Neural cell (in vitro differentiated cells): ENCODE results near the gene FRMD4A. TPM values are rescaled to one million over a fixed set of nuclear protein-coding genes. Genes with fewer than 3 reads are reported as not detected.

Experiments used
- H2AFZ ChIP-seq: fragments of 200-600, 300-800 bp; sonication (generic), shearing (Covaris generic); 2 replicates; pipeline ENCODE4 v1.6.0; 2014; ENCODE audit warnings: low read depth, mild to moderate bottlenecking, antibody characterized with exemption, low read length, moderate library complexity
- H3F3A ChIP-seq: fragments of 200-600 bp; shearing (Covaris generic); 2 replicates; pipeline ENCODE4 v1.6.1; 2016; ENCODE audit warnings: mild to moderate bottlenecking, moderate library complexity, mixed read lengths, antibody characterized with exemption, low read length; ENCODE audit not compliant: insufficient read depth, poor library complexity, severe bottlenecking
- H3K27ac ChIP-seq: fragments of 200-600, 300-800 bp; sonication (generic), shearing (Covaris generic); 2 replicates; pipeline ENCODE4 v1.5.1; 2014; ENCODE audit warnings: mild to moderate bottlenecking, low read length, moderate library complexity
- H3K27me3 ChIP-seq: fragments of 300-800, 200-600 bp; sonication (generic), shearing (Covaris generic); 2 replicates; pipeline ENCODE4 v1.6.0; 2014; ENCODE audit warnings: mild to moderate bottlenecking, low read depth, low read length, moderate library complexity; ENCODE audit not compliant: insufficient read depth
- H3K36me3 ChIP-seq: fragments of 300-800, 200-600 bp; sonication (generic), shearing (Covaris generic); 2 replicates; pipeline ENCODE4 v1.5.1; 2014; ENCODE audit warnings: mild to moderate bottlenecking, antibody characterized with exemption, low read length, moderate library complexity; ENCODE audit not compliant: insufficient read depth
- H3K4me2 ChIP-seq: fragments of 300-800, 200-600 bp; sonication (generic), shearing (Covaris generic); 2 replicates; pipeline ENCODE4 v1.6.0; 2014; ENCODE audit warnings: mild to moderate bottlenecking, low read length
- H3K4me3 ChIP-seq: fragments of 300-800, 200-600 bp; sonication (generic), shearing (Covaris generic); 2 replicates; pipeline ENCODE4 v1.5.1; 2014; ENCODE audit warnings: mild to moderate bottlenecking, low read length, moderate library complexity
- H3K79me2 ChIP-seq: fragments of 200-600 bp; shearing (Covaris generic); replicated peaks from 2 replicates; pipeline ENCODE4 v1.6.0; 2014; ENCODE audit warnings: mild to moderate bottlenecking, low read length, moderate library complexity; ENCODE audit not compliant: insufficient read depth
- H3K9ac ChIP-seq: fragments of 300-800, 200-600 bp; sonication (generic), shearing (Covaris generic); 2 replicates; pipeline ENCODE4 v1.6.1; 2016; ENCODE audit warnings: mild to moderate bottlenecking, low read length, mixed read lengths
- H3K9me2 ChIP-seq: fragments of 200-600 bp; shearing (Covaris generic); 2 replicates; pipeline ENCODE4 v1.6.1; 2016; ENCODE audit warnings: mild to moderate bottlenecking, low read length, mixed read lengths; ENCODE audit not compliant: insufficient read depth
- H3K9me3 ChIP-seq: fragments of 200-600, 300-800 bp; sonication (generic), shearing (Covaris generic); 2 replicates; pipeline ENCODE4 v1.6.1; 2016; ENCODE audit warnings: mild to moderate bottlenecking, mixed run types, low read length, moderate library complexity, mixed read lengths
- H4K20me1 ChIP-seq: fragments of 200-600 bp; shearing (Covaris generic); 2 replicates; pipeline ENCODE4 v1.6.1; 2016; ENCODE audit warnings: mild to moderate bottlenecking, mixed run types; ENCODE audit not compliant: insufficient read depth
- EP300 ChIP-seq: fragments of 450-650 bp; conservative IDR thresholded peaks from 2 replicates; pipeline ENCODE4 v1.6.1; 2014; ENCODE audit warnings: antibody characterized with exemption, mild to moderate bottlenecking, moderate library complexity; ENCODE audit not compliant: poor library complexity, severe bottlenecking
- EZH2 ChIP-seq: fragments of 200-600, 300-800 bp; shearing (Covaris generic), sonication (generic); IDR thresholded peaks from 2 replicates; pipeline ENCODE4 v1.6.1; 2014; ENCODE audit warnings: antibody characterized with exemption, low read length, borderline replicate concordance, mild to moderate bottlenecking; ENCODE audit not compliant: insufficient read depth, poor library complexity, severe bottlenecking
- MXI1 ChIP-seq: fragments of 450-650 bp; conservative IDR thresholded peaks from 2 replicates; pipeline ENCODE4 v1.6.1; 2014; ENCODE audit warnings: antibody characterized with exemption, mild to moderate bottlenecking; ENCODE audit not compliant: poor library complexity, severe bottlenecking
- POLR2AphosphoS5 ChIP-seq: IDR thresholded peaks from 2 replicates; pipeline ENCODE4 v1.6.1; 2012
- RAD21 ChIP-seq: fragments of 450-650 bp; conservative IDR thresholded peaks from 2 replicates; pipeline ENCODE4 v1.6.1; 2014; ENCODE audit warnings: antibody characterized with exemption, mild to moderate bottlenecking, moderate library complexity
- SMC3 ChIP-seq: fragments of 450-650 bp; conservative IDR thresholded peaks from 2 replicates; pipeline ENCODE4 v1.6.1; 2014; ENCODE audit warnings: antibody characterized with exemption, mild to moderate bottlenecking, moderate library complexity; ENCODE audit not compliant: poor library complexity
- TAF1 ChIP-seq: IDR thresholded peaks from 2 replicates; pipeline ENCODE4 v1.6.1; 2012; ENCODE audit warnings: low read depth
- polyA plus RNA-seq: library from polyadenylated mRNA; depleted of rRNA; stranded (reverse); fragments of >200 nt; gene quantifications from 2 replicates; pipeline ENCODE4 v1.2.3, GENCODE V29; 2014
- TF ChIP-seq, protein P1 (sequence below): fragments of 450-650 bp; IDR thresholded peaks from 2 replicates; pipeline ENCODE4 v1.5.1; 2014; ENCODE audit warnings: antibody characterized with exemption, mild to moderate bottlenecking, moderate library complexity; ENCODE audit not compliant: poor library complexity, severe bottlenecking
- TF ChIP-seq, protein P2 (sequence below): IDR thresholded peaks from 2 replicates; pipeline ENCODE4 v1.6.1; 2012; ENCODE audit warnings: borderline replicate concordance

Gene FRMD4A
- polyA plus RNA-seq, 1 donor from 2014 or later: 36.5 TPM

GRCh38 chr10:13809427-13809826 is 521.3 kb downstream of the FRMD4A start:
- H3K79me2 ChIP-seq: no peaks in the 10 kb centered on the region
- no peaks in the 10 kb centered on the region for H4K20me1 ChIP-seq
- H3K9me3 ChIP-seq: no peaks in the 10 kb centered on the region
- no peaks in the 10 kb centered on the region for H3K36me3 ChIP-seq
- H2AFZ ChIP-seq: no peak overlapping the region
- H3K4me3 ChIP-seq: no peak overlapping the region
- H3F3A ChIP-seq: no peaks in the 10 kb centered on the region
- H3K27me3 ChIP-seq: no peaks in the 10 kb centered on the region
- H3K9ac ChIP-seq: no peak overlapping the region
- no peak overlapping the region for H3K27ac ChIP-seq
- TF ChIP-seq, protein P1, sequence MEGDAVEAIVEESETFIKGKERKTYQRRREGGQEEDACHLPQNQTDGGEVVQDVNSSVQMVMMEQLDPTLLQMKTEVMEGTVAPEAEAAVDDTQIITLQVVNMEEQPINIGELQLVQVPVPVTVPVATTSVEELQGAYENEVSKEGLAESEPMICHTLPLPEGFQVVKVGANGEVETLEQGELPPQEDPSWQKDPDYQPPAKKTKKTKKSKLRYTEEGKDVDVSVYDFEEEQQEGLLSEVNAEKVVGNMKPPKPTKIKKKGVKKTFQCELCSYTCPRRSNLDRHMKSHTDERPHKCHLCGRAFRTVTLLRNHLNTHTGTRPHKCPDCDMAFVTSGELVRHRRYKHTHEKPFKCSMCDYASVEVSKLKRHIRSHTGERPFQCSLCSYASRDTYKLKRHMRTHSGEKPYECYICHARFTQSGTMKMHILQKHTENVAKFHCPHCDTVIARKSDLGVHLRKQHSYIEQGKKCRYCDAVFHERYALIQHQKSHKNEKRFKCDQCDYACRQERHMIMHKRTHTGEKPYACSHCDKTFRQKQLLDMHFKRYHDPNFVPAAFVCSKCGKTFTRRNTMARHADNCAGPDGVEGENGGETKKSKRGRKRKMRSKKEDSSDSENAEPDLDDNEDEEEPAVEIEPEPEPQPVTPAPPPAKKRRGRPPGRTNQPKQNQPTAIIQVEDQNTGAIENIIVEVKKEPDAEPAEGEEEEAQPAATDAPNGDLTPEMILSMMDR: no peak
- TF ChIP-seq MXI1 (no peak), EP300 (no peak), EZH2 (no peak), SMC3 (no peak), POLR2AphosphoS5 (no peak), TAF1 (no peak), RAD21 (no peak)
- TF ChIP-seq, protein P2, sequence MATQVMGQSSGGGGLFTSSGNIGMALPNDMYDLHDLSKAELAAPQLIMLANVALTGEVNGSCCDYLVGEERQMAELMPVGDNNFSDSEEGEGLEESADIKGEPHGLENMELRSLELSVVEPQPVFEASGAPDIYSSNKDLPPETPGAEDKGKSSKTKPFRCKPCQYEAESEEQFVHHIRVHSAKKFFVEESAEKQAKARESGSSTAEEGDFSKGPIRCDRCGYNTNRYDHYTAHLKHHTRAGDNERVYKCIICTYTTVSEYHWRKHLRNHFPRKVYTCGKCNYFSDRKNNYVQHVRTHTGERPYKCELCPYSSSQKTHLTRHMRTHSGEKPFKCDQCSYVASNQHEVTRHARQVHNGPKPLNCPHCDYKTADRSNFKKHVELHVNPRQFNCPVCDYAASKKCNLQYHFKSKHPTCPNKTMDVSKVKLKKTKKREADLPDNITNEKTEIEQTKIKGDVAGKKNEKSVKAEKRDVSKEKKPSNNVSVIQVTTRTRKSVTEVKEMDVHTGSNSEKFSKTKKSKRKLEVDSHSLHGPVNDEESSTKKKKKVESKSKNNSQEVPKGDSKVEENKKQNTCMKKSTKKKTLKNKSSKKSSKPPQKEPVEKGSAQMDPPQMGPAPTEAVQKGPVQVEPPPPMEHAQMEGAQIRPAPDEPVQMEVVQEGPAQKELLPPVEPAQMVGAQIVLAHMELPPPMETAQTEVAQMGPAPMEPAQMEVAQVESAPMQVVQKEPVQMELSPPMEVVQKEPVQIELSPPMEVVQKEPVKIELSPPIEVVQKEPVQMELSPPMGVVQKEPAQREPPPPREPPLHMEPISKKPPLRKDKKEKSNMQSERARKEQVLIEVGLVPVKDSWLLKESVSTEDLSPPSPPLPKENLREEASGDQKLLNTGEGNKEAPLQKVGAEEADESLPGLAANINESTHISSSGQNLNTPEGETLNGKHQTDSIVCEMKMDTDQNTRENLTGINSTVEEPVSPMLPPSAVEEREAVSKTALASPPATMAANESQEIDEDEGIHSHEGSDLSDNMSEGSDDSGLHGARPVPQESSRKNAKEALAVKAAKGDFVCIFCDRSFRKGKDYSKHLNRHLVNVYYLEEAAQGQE: no peak
- no peak overlapping the region for H3K4me2 ChIP-seq
- no peaks in the 10 kb centered on the region for H3K9me2 ChIP-seq

GRCh38 chr10:13808556-13809391 is 522.0 kb downstream of the FRMD4A start:
- no peak overlapping the region for H2AFZ ChIP-seq
- H3K4me3 ChIP-seq: no peak overlapping the region
- no peak overlapping the region for H3K9ac ChIP-seq
- H3F3A ChIP-seq: no peaks in the 10 kb centered on the region
- H3K9me2 ChIP-seq: no peaks in the 10 kb centered on the region
- TF ChIP-seq, protein P1: no peak
- TF ChIP-seq, protein P2: no peak
- TF ChIP-seq TAF1 (no peak), EZH2 (no peak), RAD21 (no peak), SMC3 (no peak), MXI1 (no peak), POLR2AphosphoS5 (no peak), EP300 (no peak)
- H3K9me3 ChIP-seq: no peaks in the 10 kb centered on the region
- H3K4me2 ChIP-seq: no peak overlapping the region
- H4K20me1 ChIP-seq: no peaks in the 10 kb centered on the region
- H3K27ac ChIP-seq: no peak overlapping the region
- H3K79me2 ChIP-seq: no peaks in the 10 kb centered on the region
- no peaks in the 10 kb centered on the region for H3K27me3 ChIP-seq
- no peaks in the 10 kb centered on the region for H3K36me3 ChIP-seq
